Aorta (tissue), 5 donors: ENCODE data around the gene SPTBN5. TPM values are rescaled to one million over a fixed set of nuclear protein-coding genes. Genes with fewer than 3 reads are reported as not detected.

Source experiments
- ATAC-seq: fragments of 200-7000 bp; cut with Tn5 transposase; one replicate; pipeline ENCODE4 v1.9.1; 2022; ENCODE audit warnings: moderate library complexity; ENCODE audit not compliant: low FRiP score
- DNase-seq, 2 donors: peaks; one replicate each; pipeline ENCODE4 v3.0.0-alpha.2; 2020
- H3K27ac ChIP-seq, 2 donors: one replicate each; pipeline ENCODE4 v1.5.1; 2013; ENCODE audit warnings: low read length in 2 of 2, mild to moderate bottlenecking in 2 of 2, moderate library complexity in 2 of 2, control low read depth in 1 of 2, inconsistent platforms in 1 of 2, low read depth in 1 of 2
- H3K27me3 ChIP-seq, 2 donors: one replicate each; pipeline ENCODE4 v1.6.1; 2013; ENCODE audit warnings: control low read depth in 1 of 2, low read length in 1 of 2, mild to moderate bottlenecking in 1 of 2, moderate library complexity in 1 of 2; ENCODE audit not compliant: insufficient read depth in 2 of 2, control insufficient read depth in 1 of 2
- H3K36me3 ChIP-seq, 2 donors: one replicate each; pipeline ENCODE4 v1.6.1; 2013; ENCODE audit warnings: control low read depth in 1 of 2, low read length in 1 of 2, mild to moderate bottlenecking in 1 of 2; ENCODE audit not compliant: insufficient read depth in 2 of 2, control insufficient read depth in 1 of 2
- H3K4me1 ChIP-seq, 2 donors: one replicate each; pipeline ENCODE4 v1.6.1; 2013; ENCODE audit warnings: low read length in 2 of 2, control low read depth in 1 of 2, mild to moderate bottlenecking in 1 of 2, moderate library complexity in 1 of 2; ENCODE audit not compliant: insufficient read depth in 2 of 2, control insufficient read depth in 1 of 2
- H3K4me3 ChIP-seq, 2 donors: one replicate each; pipeline ENCODE4 v1.5.1; 2013; ENCODE audit warnings: low read length in 2 of 2, control low read depth in 1 of 2, mild to moderate bottlenecking in 1 of 2
- H3K9me3 ChIP-seq: one replicate; pipeline ENCODE4 v1.6.1; 2013; ENCODE audit warnings: mild to moderate bottlenecking, low read length; ENCODE audit not compliant: control insufficient read depth
- WGBS, 2 donors: extraction: QIAGEN DNeasy Blood & Tissue Kit; methylation state at CpG; one replicate each; pipeline ENCODE4 v1.1.7; 2013; 5-methylcytosine and 5-hydroxymethylcytosine counted together
- intact Hi-C, 2 donors: fragments of 100-400 bp; cut with DNase I; formaldehyde crosslinking; loops; one replicate each; pipeline versions ENCODE4 v1.14.2 to v1.15.0; 2022
- polyA plus RNA-seq, 2 donors: library from polyadenylated mRNA; stranded (reverse); fragments of 200-250 nt; gene quantifications; one replicate each; pipeline ENCODE4 v1.2.3, GENCODE V29; 2013
- total RNA-seq, 2 donors: library from RNA; stranded (reverse); fragmentation: NEBNext Ultra II Directional; extraction: Animal tissue kit (Norgen Biotek cat#: 25700); gene quantifications; one replicate each; pipeline ENCODE4 v1.2.1, GENCODE V29; 2021
- donor health status: healthy with polysubstance abuse.
- donor health status: Bipolar disorder and iron deficiency.
- donor health status: DM: no; HTN: no; CAD: no.
- donor health status: DM: no; HTN: no; CAD: no.
- donor health status: DM: yes; HTN: yes; CAD: no.

Gene SPTBN5
- total and polyA plus RNA-seq, 4 donors, result 0.63 to 10.5 (median 3.7) TPM

GRCh38 chr15:41921639-41922038, 27.8 kb upstream of the SPTBN5 start:
- Histone ChIP-seq H3K4me3 (no peak overlapping the region), H3K4me1 (peaks cover 0 to 2% of the 10 kb centered on the region in 2 donors), H3K27ac (peak overlapping the region; percentile 2 to 9), H3K27me3 (no peaks in the 10 kb centered on the region), H3K36me3 (no peaks in the 10 kb centered on the region), H3K9me3 (no peaks in the 10 kb centered on the region)
- ATAC-seq, result no peak
- intact Hi-C loops, result loop anchor here in 1 of 2 donors (10.0 kb wide), 1 partner anchor 133 kb away; no protein-coding TSS in a partner anchor
- WGBS, 2 donors, result 83 to 88% methylated on average over 5 of the region's 5 CpGs
- no peak for DNase-seq

GRCh38 chr15:41921167-41921566, 27.3 kb upstream of the SPTBN5 start:
- intact Hi-C loops, result loop anchor here in 1 of 2 donors (10.0 kb wide), 1 partner anchor 134 kb away; no protein-coding TSS in a partner anchor
- DNase-seq, result no peak
- 35 to 36% methylated on average over 9 of the region's 9 CpGs for WGBS, 2 donors
- Histone ChIP-seq H3K9me3 (no peaks in the 10 kb centered on the region), H3K27ac (peak overlapping the region; percentile 2 to 9), H3K4me1 (peaks cover 0 to 2% of the 10 kb centered on the region in 2 donors), H3K27me3 (no peaks in the 10 kb centered on the region), H3K4me3 (no peak overlapping the region), H3K36me3 (no peaks in the 10 kb centered on the region)
- ATAC-seq, result no peak

- no peak overlapping the region for H3K4me3 ChIP-seq
- H3K9me3 ChIP-seq, result no peaks in the 10 kb centered on the region
- peaks cover 0 to 4% of the 10 kb centered on the region in 2 donors for H3K4me1 ChIP-seq
- H3K36me3 ChIP-seq, result no peaks in the 10 kb centered on the region
- no peak for DNase-seq
- peak overlapping the region; percentile 18 to 70 for H3K27ac ChIP-seq
- intact Hi-C loops, result loop anchor here in 1 of 2 donors (10.0 kb wide), 1 partner anchor 135 kb away; no protein-coding TSS in a partner anchor
- WGBS, 2 donors, result 5% methylated on average over 3 of the region's 3 CpGs
- ATAC-seq, result peak; percentile 54
- no peaks in the 10 kb centered on the region for H3K27me3 ChIP-seq
Observed at GRCh38 chr15:41919954-41920538, 26.2 kb upstream of the SPTBN5 start.

- Histone ChIP-seq H3K4me3 (no peak overlapping the region), H3K4me1 (peaks cover 0 to 4% of the 10 kb centered on the region in 2 donors), H3K36me3 (no peaks in the 10 kb centered on the region), H3K27ac (peak overlapping the region in 1 of 2 donors; percentile 11), H3K9me3 (no peaks in the 10 kb centered on the region), H3K27me3 (no peaks in the 10 kb centered on the region)
- ATAC-seq, result peak; percentile 54
- intact Hi-C loops, result no loop called here
- DNase-seq, result peak in 1 of 2 donors; percentile 77
- 73 to 77% methylated on average over 30 of the region's 30 CpGs for WGBS, 2 donors
Observed at GRCh38 chr15:41919201-41919820, 25.5 kb upstream of the SPTBN5 start.

- Histone ChIP-seq H3K4me3 (no peak overlapping the region), H3K27me3 (no peaks in the 10 kb centered on the region), H3K36me3 (no peaks in the 10 kb centered on the region), H3K27ac (peak overlapping the region in 1 of 2 donors; percentile 11), H3K9me3 (no peaks in the 10 kb centered on the region), H3K4me1 (peaks cover 0 to 4% of the 10 kb centered on the region in 2 donors)
- no peak for DNase-seq
- no peak for ATAC-seq
- WGBS, 2 donors, result 80 to 83% methylated on average over 8 of the region's 8 CpGs
- intact Hi-C loops, result no loop called here
Observed at GRCh38 chr15:41918506-41919126, 24.8 kb upstream of the SPTBN5 start.

GRCh38 chr15:41917767-41918430, 24.0 kb upstream of the SPTBN5 start:
- no peak for DNase-seq
- WGBS, 2 donors, result 34 to 37% methylated on average over 10 of the region's 10 CpGs
- Histone ChIP-seq H3K4me1 (peaks cover 0 to 4% of the 10 kb centered on the region in 2 donors), H3K36me3 (no peaks in the 10 kb centered on the region), H3K4me3 (no peak overlapping the region), H3K27ac (peak overlapping the region in 1 of 2 donors; percentile 54), H3K9me3 (no peaks in the 10 kb centered on the region), H3K27me3 (no peaks in the 10 kb centered on the region)
- no peak for ATAC-seq
- intact Hi-C loops, result no loop called here

GRCh38 chr15:41915255-41915994, 21.6 kb upstream of the SPTBN5 start:
- no peak overlapping the region for H3K27ac ChIP-seq
- ATAC-seq, result no peak
- 93 to 94% methylated on average over 6 of the region's 6 CpGs for WGBS, 2 donors

GRCh38 chr15:41914411-41914810, 20.6 kb upstream of the SPTBN5 start:
- H3K4me3 ChIP-seq, result no peak overlapping the region
- H3K4me1 ChIP-seq, result peaks cover 0 to 2% of the 10 kb centered on the region in 2 donors
- WGBS, 2 donors, result 40% methylated on average over 5 of the region's 5 CpGs
- H3K27ac ChIP-seq, result no peak overlapping the region
- H3K27me3 ChIP-seq, result no peaks in the 10 kb centered on the region
- peaks cover 0 to 1% of the 10 kb centered on the region in 2 donors for H3K36me3 ChIP-seq
- ATAC-seq, result no peak
- H3K9me3 ChIP-seq, result no peaks in the 10 kb centered on the region
- intact Hi-C loops, result no loop called here
- peak in 1 of 2 donors; percentile 19 for DNase-seq

More at GRCh38 chr15:41915255-41915994, 21.6 kb upstream of the SPTBN5 start:
- DNase-seq, result peak in 1 of 2 donors; percentile 5
- intact Hi-C loops, result no loop called here
- Histone ChIP-seq H3K27me3 (no peaks in the 10 kb centered on the region), H3K4me1 (peaks cover 0 to 4% of the 10 kb centered on the region in 2 donors), H3K4me3 (no peak overlapping the region), H3K36me3 (no peaks in the 10 kb centered on the region), H3K9me3 (no peaks in the 10 kb centered on the region)
